HEK293 (cell line): Measurements from ENCODE around the gene SLC8A2.

Source experiments
- CTCF ChIA-PET: fragments of 350-600 bp; formaldehyde crosslinking; extraction: SDS; loops from one replicate; lab custom pipeline; 2021; ENCODE audit warnings: antibody characterized with exemption; lab: Yijun Ruan, JAX
- POLR2A ChIA-PET: fragments of 300-600 bp; formaldehyde crosslinking; extraction: SDS; loops from one replicate; lab custom pipeline; 2020; ENCODE audit warnings: antibody characterized with exemption, inconsistent platforms; lab: Yijun Ruan, JAX
- H3K27ac ChIP-seq: fragments of 200-500 bp; sonication (Bioruptor generic); 2 replicates; pipeline ENCODE4 v1.5.1; 2014; ENCODE audit warnings: low read depth, low read length, control low read depth, inconsistent platforms; ENCODE audit errors: extremely low read depth
- H3K36me3 ChIP-seq, 2 experiments: fragments of 200-500 bp in 1 of 2; sonication (Bioruptor generic) in 1 of 2; 1 replicate in 1 of 2; 2 replicates in 1 of 2; pipeline ENCODE4 v1.5.1; 2014 to 2017; ENCODE audit warnings: inconsistent platforms in 2 of 2, low read length in 2 of 2; ENCODE audit not compliant: control insufficient read depth in 2 of 2, insufficient read depth in 1 of 2
- H3K4me1 ChIP-seq: fragments of 200-500 bp; sonication (Bioruptor generic); 2 replicates; pipeline ENCODE4 v1.5.1; 2014; ENCODE audit warnings: mild to moderate bottlenecking, low read length, inconsistent platforms; ENCODE audit not compliant: control insufficient read depth, insufficient read depth
- H3K4me3 ChIP-seq: 2 replicates; pipeline ENCODE4 v1.5.1; 2011; ENCODE audit warnings: low read depth, mild to moderate bottlenecking, control low read depth, low read length, moderate library complexity
- H3K9me3 ChIP-seq: fragments of 200-500 bp; sonication (Bioruptor generic); 2 replicates; pipeline ENCODE4 v1.5.1; 2014; ENCODE audit warnings: low read depth, low read length, inconsistent platforms; ENCODE audit not compliant: control insufficient read depth, insufficient read depth
- GLI2 ChIP-seq: fragments of 450-650 bp; formaldehyde crosslinking; IDR thresholded peaks from 2 replicates; pipeline ENCODE4; 2017; ENCODE audit warnings: missing biosample characterization, missing genetic modification characterization, low read depth, borderline replicate concordance
- GLI4 ChIP-seq: fragments of 450-650 bp; formaldehyde crosslinking; IDR thresholded peaks from 2 replicates; pipeline ENCODE4 v1.5.1; 2016; ENCODE audit warnings: missing biosample characterization, missing genetic modification characterization
- MEIS1 ChIP-seq: sonication (generic); formaldehyde crosslinking; IDR thresholded peaks from 2 replicates; pipeline ENCODE4 v1.8.1; 2022; ENCODE audit warnings: missing genetic modification reagents, mild to moderate bottlenecking, borderline replicate concordance
- RBAK ChIP-seq: fragments of 450-650 bp; formaldehyde crosslinking; IDR thresholded peaks from 2 replicates; pipeline ENCODE4 v1.5.1; 2016; ENCODE audit warnings: missing biosample characterization, missing genetic modification characterization
- REPIN1 ChIP-seq: fragments of 450-650 bp; formaldehyde crosslinking; IDR thresholded peaks from 2 replicates; pipeline ENCODE4 v1.5.1; 2017; ENCODE audit warnings: missing biosample characterization, missing genetic modification characterization, low read depth
- SP7 ChIP-seq: fragments of 450-650 bp; formaldehyde crosslinking; IDR thresholded peaks from 2 replicates; pipeline ENCODE4 v1.5.1; 2016; ENCODE audit warnings: missing biosample characterization, missing genetic modification characterization
- ZBTB1 ChIP-seq: fragments of 450-650 bp; formaldehyde crosslinking; IDR thresholded peaks from 2 replicates; pipeline ENCODE4 v1.5.1; 2016; ENCODE audit warnings: missing biosample characterization, missing genetic modification characterization
- ZBTB17 ChIP-seq: fragments of 450-650 bp; formaldehyde crosslinking; IDR thresholded peaks from 2 replicates; pipeline ENCODE4 v1.5.1; 2016; ENCODE audit warnings: missing biosample characterization, missing genetic modification characterization
- ZBTB7A ChIP-seq: fragments of 450-650 bp; formaldehyde crosslinking; IDR thresholded peaks from 2 replicates; pipeline ENCODE4 v1.5.1; 2016; ENCODE audit warnings: low read depth, missing biosample characterization, missing genetic modification characterization
- ZEB2 ChIP-seq: fragments of 450-650 bp; formaldehyde crosslinking; IDR thresholded peaks from 2 replicates; pipeline ENCODE4 v1.5.1; 2016; ENCODE audit warnings: missing biosample characterization, missing genetic modification characterization
- ZFP37 ChIP-seq: fragments of 450-650 bp; formaldehyde crosslinking; IDR thresholded peaks from 2 replicates; pipeline ENCODE4 v1.5.1; 2016; ENCODE audit warnings: missing biosample characterization, missing genetic modification characterization
- ZNF146 ChIP-seq: fragments of 450-650 bp; formaldehyde crosslinking; IDR thresholded peaks from 2 replicates; pipeline ENCODE4 v1.5.1; 2016; ENCODE audit warnings: missing biosample characterization, missing genetic modification characterization
- ZNF155 ChIP-seq: fragments of 450-650 bp; formaldehyde crosslinking; IDR thresholded peaks from 2 replicates; pipeline ENCODE4 v1.5.1; 2016; ENCODE audit warnings: missing biosample characterization, missing genetic modification characterization
- ZNF169 ChIP-seq: fragments of 450-650 bp; formaldehyde crosslinking; IDR thresholded peaks from 2 replicates; pipeline ENCODE4 v1.5.1; 2016; ENCODE audit warnings: missing biosample characterization, missing genetic modification characterization
- ZNF2 ChIP-seq: fragments of 450-650 bp; formaldehyde crosslinking; IDR thresholded peaks from 2 replicates; pipeline ENCODE4 v1.5.1; 2016; ENCODE audit warnings: missing biosample characterization, missing genetic modification characterization
- ZNF335 ChIP-seq: fragments of 450-650 bp; formaldehyde crosslinking; conservative IDR thresholded peaks from 2 replicates; pipeline ENCODE4 v1.5.1; 2016; ENCODE audit warnings: missing biosample characterization, missing genetic modification characterization
- ZNF350 ChIP-seq: fragments of 450-650 bp; formaldehyde crosslinking; IDR thresholded peaks from 2 replicates; pipeline ENCODE4 v1.5.0; 2017; ENCODE audit warnings: missing biosample characterization, mild to moderate bottlenecking, missing genetic modification characterization
- ZNF391 ChIP-seq: fragments of 450-650 bp; formaldehyde crosslinking; IDR thresholded peaks from 2 replicates; pipeline ENCODE4 v1.5.1; 2016; ENCODE audit warnings: low read depth, missing biosample characterization, missing genetic modification characterization, borderline replicate concordance
- ZNF530 ChIP-seq: fragments of 450-650 bp; formaldehyde crosslinking; IDR thresholded peaks from 2 replicates; pipeline ENCODE4 v1.5.1; 2016; ENCODE audit warnings: low read depth, missing biosample characterization, missing genetic modification characterization
- ZNF596 ChIP-seq: fragments of 450-650 bp; IDR thresholded peaks from 2 replicates; pipeline ENCODE4 v1.5.0; 2018; ENCODE audit warnings: missing biosample characterization, mild to moderate bottlenecking, missing genetic modification characterization, moderate library complexity
- ZNF654 ChIP-seq: fragments of 450-650 bp; formaldehyde crosslinking; IDR thresholded peaks from 2 replicates; pipeline ENCODE4 v1.5.1; 2016; ENCODE audit warnings: low read depth, missing biosample characterization, missing genetic modification characterization
- TF ChIP-seq, protein P1 (sequence below): fragments of 450-650 bp; formaldehyde crosslinking; IDR thresholded peaks from 2 replicates; pipeline ENCODE4 v1.5.1; 2016; ENCODE audit warnings: missing biosample characterization, missing genetic modification characterization, borderline replicate concordance
- TF ChIP-seq, protein P2 (sequence below): fragments of 450-650 bp; formaldehyde crosslinking; IDR thresholded peaks from 2 replicates; pipeline ENCODE4 v1.5.1; 2016; ENCODE audit warnings: missing biosample characterization, missing genetic modification characterization
- TF ChIP-seq, protein P3 (sequence below): fragments of 450-650 bp; formaldehyde crosslinking; IDR thresholded peaks from 2 replicates; pipeline ENCODE4 v1.5.1; 2017; ENCODE audit warnings: missing biosample characterization, mild to moderate bottlenecking, missing genetic modification characterization, moderate library complexity
- TF ChIP-seq, protein P4 (sequence below): fragments of 450-650 bp; formaldehyde crosslinking; conservative IDR thresholded peaks from 2 replicates; pipeline ENCODE4 v1.5.1; 2016; ENCODE audit warnings: low read depth, missing biosample characterization, missing genetic modification characterization

SLC8A2 gene

GRCh38 chr19:47436712-47437401 is 34.8 kb downstream of the SLC8A2 start (continued):
- TF ChIP-seq, protein P1, sequence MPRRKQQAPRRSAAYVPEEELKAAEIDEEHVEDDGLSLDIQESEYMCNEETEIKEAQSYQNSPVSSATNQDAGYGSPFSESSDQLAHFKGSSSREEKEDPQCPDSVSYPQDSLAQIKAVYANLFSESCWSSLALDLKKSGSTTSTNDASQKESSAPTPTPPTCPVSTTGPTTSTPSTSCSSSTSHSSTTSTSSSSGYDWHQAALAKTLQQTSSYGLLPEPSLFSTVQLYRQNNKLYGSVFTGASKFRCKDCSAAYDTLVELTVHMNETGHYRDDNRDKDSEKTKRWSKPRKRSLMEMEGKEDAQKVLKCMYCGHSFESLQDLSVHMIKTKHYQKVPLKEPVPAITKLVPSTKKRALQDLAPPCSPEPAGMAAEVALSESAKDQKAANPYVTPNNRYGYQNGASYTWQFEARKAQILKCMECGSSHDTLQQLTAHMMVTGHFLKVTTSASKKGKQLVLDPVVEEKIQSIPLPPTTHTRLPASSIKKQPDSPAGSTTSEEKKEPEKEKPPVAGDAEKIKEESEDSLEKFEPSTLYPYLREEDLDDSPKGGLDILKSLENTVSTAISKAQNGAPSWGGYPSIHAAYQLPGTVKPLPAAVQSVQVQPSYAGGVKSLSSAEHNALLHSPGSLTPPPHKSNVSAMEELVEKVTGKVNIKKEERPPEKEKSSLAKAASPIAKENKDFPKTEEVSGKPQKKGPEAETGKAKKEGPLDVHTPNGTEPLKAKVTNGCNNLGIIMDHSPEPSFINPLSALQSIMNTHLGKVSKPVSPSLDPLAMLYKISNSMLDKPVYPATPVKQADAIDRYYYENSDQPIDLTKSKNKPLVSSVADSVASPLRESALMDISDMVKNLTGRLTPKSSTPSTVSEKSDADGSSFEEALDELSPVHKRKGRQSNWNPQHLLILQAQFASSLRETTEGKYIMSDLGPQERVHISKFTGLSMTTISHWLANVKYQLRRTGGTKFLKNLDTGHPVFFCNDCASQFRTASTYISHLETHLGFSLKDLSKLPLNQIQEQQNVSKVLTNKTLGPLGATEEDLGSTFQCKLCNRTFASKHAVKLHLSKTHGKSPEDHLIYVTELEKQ (tag by site-specific recombination): no peak
- TF ChIP-seq ZNF2 (tag by site-specific recombination) (0 out of 2 replicates have a peak, but pooled peaks have one; percentile 72), ZNF530 (tag by site-specific recombination) (no peak), MEIS1 (CRISPR knock-in tag) (no peak), ZNF335 (0 out of 2 replicates have a peak, but pooled peaks have one; percentile 24), ZNF654 (tag by site-specific recombination) (peak; percentile 76), ZBTB1 (tag by site-specific recombination) (no peak), ZFP37 (tag by site-specific recombination) (no peak), SP7 (tag by site-specific recombination) (peak; percentile 35; the same call in 1 of the 2 replicates), ZNF155 (tag by site-specific recombination) (no peak), ZNF596 (tag by site-specific recombination) (no peak), ZEB2 (tag by site-specific recombination) (peak; percentile 66; the same call in 1 of the 2 replicates), ZNF350 (tag by site-specific recombination) (no peak), ZNF169 (tag by site-specific recombination) (no peak), ZBTB17 (tag by site-specific recombination) (peak; percentile 76), ZNF391 (0 out of 2 replicates have a peak, but pooled peaks have one; percentile 28), ZNF146 (tag by site-specific recombination) (no peak), REPIN1 (no peak), ZBTB7A (no peak)
- TF ChIP-seq, protein P2, sequence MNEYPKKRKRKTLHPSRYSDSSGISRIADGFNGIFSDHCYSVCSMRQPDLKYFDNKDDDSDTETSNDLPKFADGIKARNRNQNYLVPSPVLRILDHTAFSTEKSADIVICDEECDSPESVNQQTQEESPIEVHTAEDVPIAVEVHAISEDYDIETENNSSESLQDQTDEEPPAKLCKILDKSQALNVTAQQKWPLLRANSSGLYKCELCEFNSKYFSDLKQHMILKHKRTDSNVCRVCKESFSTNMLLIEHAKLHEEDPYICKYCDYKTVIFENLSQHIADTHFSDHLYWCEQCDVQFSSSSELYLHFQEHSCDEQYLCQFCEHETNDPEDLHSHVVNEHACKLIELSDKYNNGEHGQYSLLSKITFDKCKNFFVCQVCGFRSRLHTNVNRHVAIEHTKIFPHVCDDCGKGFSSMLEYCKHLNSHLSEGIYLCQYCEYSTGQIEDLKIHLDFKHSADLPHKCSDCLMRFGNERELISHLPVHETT: no peak
- TF ChIP-seq, protein P3, sequence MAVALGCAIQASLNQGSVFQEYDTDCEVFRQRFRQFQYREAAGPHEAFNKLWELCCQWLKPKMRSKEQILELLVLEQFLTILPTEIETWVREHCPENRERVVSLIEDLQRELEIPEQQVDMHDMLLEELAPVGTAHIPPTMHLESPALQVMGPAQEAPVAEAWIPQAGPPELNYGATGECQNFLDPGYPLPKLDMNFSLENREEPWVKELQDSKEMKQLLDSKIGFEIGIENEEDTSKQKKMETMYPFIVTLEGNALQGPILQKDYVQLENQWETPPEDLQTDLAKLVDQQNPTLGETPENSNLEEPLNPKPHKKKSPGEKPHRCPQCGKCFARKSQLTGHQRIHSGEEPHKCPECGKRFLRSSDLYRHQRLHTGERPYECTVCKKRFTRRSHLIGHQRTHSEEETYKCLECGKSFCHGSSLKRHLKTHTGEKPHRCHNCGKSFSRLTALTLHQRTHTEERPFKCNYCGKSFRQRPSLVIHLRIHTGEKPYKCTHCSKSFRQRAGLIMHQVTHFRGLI (tag by site-specific recombination): no peak

GRCh38 chr19:47435883-47436417 is 35.7 kb downstream of the SLC8A2 start:
- Histone ChIP-seq H3K4me3 (no peak overlapping the region), H3K36me3 (no peaks in the 10 kb centered on the region), H3K4me1 (no peaks in the 10 kb centered on the region), H3K27ac (no peak overlapping the region), H3K9me3 (no peaks in the 10 kb centered on the region)
- CTCF ChIA-PET: interaction anchor here (0.5 to 6.3 kb wide), 48 partner anchors 8 to 353 kb away, joined by 3 to 121 read pairs (median 6); partner anchors contain the start of genes DHX34, EHD2 and KPTN
- POLR2A ChIA-PET: interaction anchor here (0.6 to 1.0 kb wide), 4 partner anchors 8 to 271 kb away, joined by 4 to 13 read pairs (median 6); partner anchors contain the start of gene KPTN
- TF ChIP-seq GLI2 (tag by site-specific recombination): no peak
- TF ChIP-seq ZNF335: no peak
- TF ChIP-seq, protein P4, sequence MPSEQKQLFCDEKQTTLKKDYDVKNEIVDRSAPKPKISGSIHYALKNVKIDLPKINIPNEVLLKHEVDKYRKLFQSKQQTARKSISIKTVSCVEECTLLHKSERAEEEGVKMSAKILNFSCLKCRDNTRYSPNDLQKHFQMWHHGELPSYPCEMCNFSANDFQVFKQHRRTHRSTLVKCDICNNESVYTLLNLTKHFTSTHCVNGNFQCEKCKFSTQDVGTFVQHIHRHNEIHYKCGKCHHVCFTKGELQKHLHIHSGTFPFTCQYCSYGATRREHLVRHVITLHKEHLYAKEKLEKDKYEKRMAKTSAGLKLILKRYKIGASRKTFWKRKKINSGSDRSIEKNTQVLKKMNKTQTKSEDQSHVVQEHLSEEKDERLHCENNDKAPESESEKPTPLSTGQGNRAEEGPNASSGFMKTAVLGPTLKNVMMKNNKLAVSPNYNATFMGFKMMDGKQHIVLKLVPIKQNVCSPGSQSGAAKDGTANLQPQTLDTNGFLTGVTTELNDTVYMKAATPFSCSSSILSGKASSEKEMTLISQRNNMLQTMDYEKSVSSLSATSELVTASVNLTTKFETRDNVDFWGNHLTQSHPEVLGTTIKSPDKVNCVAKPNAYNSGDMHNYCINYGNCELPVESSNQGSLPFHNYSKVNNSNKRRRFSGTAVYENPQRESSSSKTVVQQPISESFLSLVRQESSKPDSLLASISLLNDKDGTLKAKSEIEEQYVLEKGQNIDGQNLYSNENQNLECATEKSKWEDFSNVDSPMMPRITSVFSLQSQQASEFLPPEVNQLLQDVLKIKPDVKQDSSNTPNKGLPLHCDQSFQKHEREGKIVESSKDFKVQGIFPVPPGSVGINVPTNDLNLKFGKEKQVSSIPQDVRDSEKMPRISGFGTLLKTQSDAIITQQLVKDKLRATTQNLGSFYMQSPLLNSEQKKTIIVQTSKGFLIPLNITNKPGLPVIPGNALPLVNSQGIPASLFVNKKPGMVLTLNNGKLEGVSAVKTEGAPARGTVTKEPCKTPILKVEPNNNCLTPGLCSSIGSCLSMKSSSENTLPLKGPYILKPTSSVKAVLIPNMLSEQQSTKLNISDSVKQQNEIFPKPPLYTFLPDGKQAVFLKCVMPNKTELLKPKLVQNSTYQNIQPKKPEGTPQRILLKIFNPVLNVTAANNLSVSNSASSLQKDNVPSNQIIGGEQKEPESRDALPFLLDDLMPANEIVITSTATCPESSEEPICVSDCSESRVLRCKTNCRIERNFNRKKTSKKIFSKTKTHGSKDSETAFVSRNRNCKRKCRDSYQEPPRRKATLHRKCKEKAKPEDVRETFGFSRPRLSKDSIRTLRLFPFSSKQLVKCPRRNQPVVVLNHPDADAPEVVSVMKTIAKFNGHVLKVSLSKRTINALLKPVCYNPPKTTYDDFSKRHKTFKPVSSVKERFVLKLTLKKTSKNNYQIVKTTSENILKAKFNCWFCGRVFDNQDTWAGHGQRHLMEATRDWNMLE (tag by site-specific recombination): no peak
- no peak for TF ChIP-seq RBAK (tag by site-specific recombination)
- no peak for TF ChIP-seq GLI4 (tag by site-specific recombination)
